Endodermal cell (in vitro differentiated cells): ENCODE results near the gene KCNK13. TPM values are rescaled to one million over a fixed set of nuclear protein-coding genes. Genes with fewer than 3 reads are reported as not detected.
A peak's percentile ranks its signal among the peaks of the same experiment; 100 is the strongest.

ENCODE experiments used
- DNase-seq: peaks from one replicate; pipeline ENCODE4 v3.0.0-alpha.2; 2017
- H3K27ac ChIP-seq: 2 replicates; pipeline ENCODE4 v1.5.1; 2013; ENCODE audit warnings: mild to moderate bottlenecking, low read depth, low read length, moderate library complexity
- H3K27me3 ChIP-seq: 2 replicates; pipeline ENCODE4 v1.6.1; 2013; ENCODE audit warnings: mild to moderate bottlenecking, low read length, moderate library complexity; ENCODE audit not compliant: insufficient read depth, control insufficient read depth, poor library complexity, severe bottlenecking
- H3K36me3 ChIP-seq: 2 replicates; pipeline ENCODE4 v1.7.0; 2013; ENCODE audit warnings: mild to moderate bottlenecking, low read length, moderate library complexity; ENCODE audit not compliant: control insufficient read depth, insufficient read depth
- H3K4me1 ChIP-seq: one replicate; pipeline ENCODE4 v1.7.0; 2013; ENCODE audit warnings: low read length; ENCODE audit not compliant: control insufficient read depth, insufficient read depth
- H3K4me3 ChIP-seq: 2 replicates; pipeline ENCODE4 v1.5.1; 2013; ENCODE audit warnings: mild to moderate bottlenecking, low read length, moderate library complexity
- H3K9ac ChIP-seq: 2 replicates; pipeline ENCODE4 v1.6.1; 2013; ENCODE audit warnings: mild to moderate bottlenecking, low read length, moderate library complexity; ENCODE audit not compliant: poor library complexity, severe bottlenecking; ENCODE audit errors: extremely low read depth
- H3K9me3 ChIP-seq: 2 replicates; pipeline ENCODE4 v1.6.1; 2013; ENCODE audit warnings: mild to moderate bottlenecking, low read length, moderate library complexity; ENCODE audit not compliant: control insufficient read depth
- H3K27ac Mint-ChIP-seq: 2 replicates; pipeline ENCODE4 v1.8.0; 2020; ENCODE audit warnings: mixed read lengths
- H3K27me3 Mint-ChIP-seq: 2 replicates; pipeline ENCODE4 v1.8.0; 2021; ENCODE audit warnings: mild to moderate bottlenecking, mixed read lengths; ENCODE audit not compliant: insufficient read depth
- H3K36me3 Mint-ChIP-seq: 2 replicates; pipeline ENCODE4 v1.8.0; 2020; ENCODE audit warnings: low read depth, mixed read lengths
- H3K4me1 Mint-ChIP-seq: 2 replicates; pipeline ENCODE4 v1.8.0; 2020; ENCODE audit warnings: mixed read lengths
- H3K4me3 Mint-ChIP-seq: 2 replicates; pipeline ENCODE4 v1.8.0; 2020; ENCODE audit warnings: mild to moderate bottlenecking, moderate library complexity, mixed read lengths
- H3K9me3 Mint-ChIP-seq: 2 replicates; pipeline ENCODE4 v1.8.0; 2020; ENCODE audit warnings: mild to moderate bottlenecking, mixed read lengths
- WGBS, 2 experiments: methylation state at CpG; one replicate each; pipeline versions ENCODE4 v1.1.5 to v1.1.7; 2013; ENCODE audit warnings: missing lambda C conversion rate in 2 of 2, mixed read lengths in 1 of 2; ENCODE audit not compliant: insufficient coverage in 1 of 2, insufficient read length in 1 of 2; 5-methylcytosine and 5-hydroxymethylcytosine counted together
- total RNA-seq, 2 donors: library from RNA; stranded (reverse); fragmentation: NEBNext Ultra II Directional in 1 of 2; extraction: Animal tissue kit (Norgen Biotek cat#: 25700) in 1 of 2; gene quantifications; 2 replicates in 1 of 2; 3 replicates in 1 of 2; pipeline ENCODE4 v1.2.1, GENCODE V29; 2021
- TF ChIP-seq, protein P1 (sequence below): fragments of 200-600 bp; sonication (generic); conservative IDR thresholded peaks from 2 replicates; pipeline ENCODE4 v1.5.0; 2021; ENCODE audit warnings: antibody characterized with exemption, mild to moderate bottlenecking

KCNK13 gene
- total RNA-seq, 2 donors from 2014 or later = 0.58 to 1.3 TPM

DNA sequence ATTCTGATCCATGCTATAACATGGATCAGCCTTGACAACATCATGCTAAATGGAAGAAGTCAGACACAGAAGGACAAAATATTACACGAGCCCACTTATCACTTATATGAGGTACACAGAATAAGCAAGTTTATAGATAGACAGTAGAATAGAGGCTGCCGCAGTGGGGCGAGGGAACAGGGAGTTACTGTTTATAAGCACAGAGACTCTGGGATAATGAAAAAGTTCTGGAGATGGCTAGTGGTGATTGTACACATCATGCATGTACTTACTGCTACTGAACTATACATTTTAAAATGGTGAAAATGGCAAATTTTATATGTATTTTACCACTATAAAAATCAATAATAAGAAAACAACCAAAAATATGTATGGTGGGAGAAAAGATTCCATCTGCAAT lies 99.3 kb downstream of the KCNK13 start:
- Mint-ChIP-seq H3K4me1 (peaks cover 15% of the 10 kb centered on the region), H3K36me3 (no peaks in the 10 kb centered on the region), H3K4me3 (no peak overlapping the region), H3K9me3 (peaks cover 9% of the 10 kb centered on the region), H3K27me3 (peaks cover 9% of the 10 kb centered on the region), H3K27ac (no peak overlapping the region)
- no peak overlapping the region for H3K27ac ChIP-seq
- 92% methylated on average over 3 of the region's 3 CpGs; no CpG with 5 or more reads in 1 of the 2 experiments for WGBS, 2 experiments
- TF ChIP-seq, protein P1, sequence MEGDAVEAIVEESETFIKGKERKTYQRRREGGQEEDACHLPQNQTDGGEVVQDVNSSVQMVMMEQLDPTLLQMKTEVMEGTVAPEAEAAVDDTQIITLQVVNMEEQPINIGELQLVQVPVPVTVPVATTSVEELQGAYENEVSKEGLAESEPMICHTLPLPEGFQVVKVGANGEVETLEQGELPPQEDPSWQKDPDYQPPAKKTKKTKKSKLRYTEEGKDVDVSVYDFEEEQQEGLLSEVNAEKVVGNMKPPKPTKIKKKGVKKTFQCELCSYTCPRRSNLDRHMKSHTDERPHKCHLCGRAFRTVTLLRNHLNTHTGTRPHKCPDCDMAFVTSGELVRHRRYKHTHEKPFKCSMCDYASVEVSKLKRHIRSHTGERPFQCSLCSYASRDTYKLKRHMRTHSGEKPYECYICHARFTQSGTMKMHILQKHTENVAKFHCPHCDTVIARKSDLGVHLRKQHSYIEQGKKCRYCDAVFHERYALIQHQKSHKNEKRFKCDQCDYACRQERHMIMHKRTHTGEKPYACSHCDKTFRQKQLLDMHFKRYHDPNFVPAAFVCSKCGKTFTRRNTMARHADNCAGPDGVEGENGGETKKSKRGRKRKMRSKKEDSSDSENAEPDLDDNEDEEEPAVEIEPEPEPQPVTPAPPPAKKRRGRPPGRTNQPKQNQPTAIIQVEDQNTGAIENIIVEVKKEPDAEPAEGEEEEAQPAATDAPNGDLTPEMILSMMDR = no peak
- no peaks in the 10 kb centered on the region for H3K36me3 ChIP-seq
- peaks cover 10% of the 10 kb centered on the region for H3K9me3 ChIP-seq
- H3K27me3 ChIP-seq = no peaks in the 10 kb centered on the region
- no peak for DNase-seq
- peaks cover 4% of the 10 kb centered on the region for H3K4me1 ChIP-seq
- no peak overlapping the region for H3K9ac ChIP-seq
- no peak overlapping the region for H3K4me3 ChIP-seq

DNA sequence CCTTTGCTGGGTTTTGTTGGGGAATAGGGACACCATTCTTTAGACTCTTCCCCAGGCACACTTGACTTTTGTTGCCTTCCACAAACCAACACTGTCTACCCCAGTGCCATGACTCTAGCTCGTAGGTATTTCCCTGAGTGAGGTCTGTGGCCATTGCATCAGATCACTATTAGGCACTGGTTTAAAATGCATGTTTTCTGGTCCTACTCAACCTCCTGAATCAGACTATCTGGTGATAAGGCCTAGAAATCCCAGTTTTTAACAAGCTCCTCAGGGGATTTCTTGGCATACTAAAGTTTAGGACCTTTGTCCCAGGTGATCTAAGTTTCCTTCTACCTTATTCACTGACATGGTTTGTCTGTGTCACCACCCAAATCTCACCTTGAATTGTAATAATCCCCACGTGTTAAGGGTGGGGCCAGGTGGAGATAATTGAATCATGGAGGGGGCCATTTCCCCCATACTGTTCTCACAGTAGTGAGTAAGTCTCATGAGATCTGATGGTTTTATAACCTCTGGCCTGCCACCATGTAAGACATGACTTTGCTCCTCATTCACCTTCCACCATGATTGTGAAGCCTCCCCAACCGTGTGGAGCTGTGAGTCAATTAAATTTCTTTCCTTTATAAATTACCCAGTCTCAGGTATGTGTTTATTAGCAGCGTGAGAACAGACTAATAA lies 106.8 kb downstream of the KCNK13 start:
- no peak for DNase-seq
- no peaks in the 10 kb centered on the region for H3K27me3 ChIP-seq
- H3K27ac ChIP-seq = no peak overlapping the region
- TF ChIP-seq, protein P1 = no peak
- H3K36me3 Mint-ChIP-seq = no peaks in the 10 kb centered on the region
- no peak overlapping the region for H3K27ac Mint-ChIP-seq
- H3K4me1 Mint-ChIP-seq = peaks cover 17% of the 10 kb centered on the region
- H3K4me3 ChIP-seq = no peak overlapping the region
- no peaks in the 10 kb centered on the region for H3K27me3 Mint-ChIP-seq
- WGBS, 2 experiments = 92 to 93% methylated on average over 2 of the region's 4 CpGs
- H3K9ac ChIP-seq = no peak overlapping the region
- H3K4me1 ChIP-seq = no peaks in the 10 kb centered on the region
- peaks cover 28% of the 10 kb centered on the region for H3K9me3 Mint-ChIP-seq
- no peak overlapping the region for H3K4me3 Mint-ChIP-seq
- H3K36me3 ChIP-seq = no peaks in the 10 kb centered on the region
- peaks cover 19% of the 10 kb centered on the region for H3K9me3 ChIP-seq

DNA sequence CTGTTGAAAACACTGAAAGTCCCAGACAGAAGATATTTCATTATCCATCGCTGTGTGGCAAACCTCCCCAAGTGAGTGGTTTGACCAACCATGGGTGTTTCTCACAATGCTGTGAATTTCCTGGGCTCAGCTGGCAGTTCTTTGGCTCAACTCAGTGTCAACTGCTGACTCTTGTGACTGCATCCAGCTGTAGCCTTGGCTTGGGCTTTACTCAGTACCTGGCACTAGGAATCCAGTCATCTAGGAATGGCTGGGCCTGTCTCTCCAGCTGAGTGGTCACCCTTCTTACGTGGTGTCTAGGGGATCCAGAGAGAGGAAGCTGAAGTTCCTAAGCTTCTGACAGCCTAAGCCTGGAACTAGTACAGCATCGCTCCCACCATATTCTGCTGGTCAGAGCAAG lies 113.8 kb downstream of the KCNK13 start:
- peaks cover 7% of the 10 kb centered on the region for H3K9me3 Mint-ChIP-seq
- WGBS, 2 experiments = 97 to 100% methylated on average over 1 to 3 of the region's 3 CpGs
- Histone ChIP-seq H3K9me3 (no peaks in the 10 kb centered on the region), H3K27ac (no peak overlapping the region), H3K9ac (no peak overlapping the region), H3K4me3 (no peak overlapping the region), H3K4me1 (no peaks in the 10 kb centered on the region), H3K27me3 (no peaks in the 10 kb centered on the region), H3K36me3 (no peaks in the 10 kb centered on the region)
- peaks cover 14% of the 10 kb centered on the region for H3K4me1 Mint-ChIP-seq
- no peak overlapping the region for H3K4me3 Mint-ChIP-seq
- H3K27ac Mint-ChIP-seq = no peak overlapping the region
- peak; percentile 24 for DNase-seq
- H3K27me3 Mint-ChIP-seq = no peaks in the 10 kb centered on the region
- TF ChIP-seq, protein P1 = no peak
- H3K36me3 Mint-ChIP-seq = no peaks in the 10 kb centered on the region
